ENCODE data around the gene GSE1. TPM values are rescaled to one million over a fixed set of nuclear protein-coding genes. Genes with fewer than 3 reads are reported as not detected.

The GSE1 gene
- total RNA-seq, 1 donor from 2014 or later, result 23.9 TPM

DNA sequence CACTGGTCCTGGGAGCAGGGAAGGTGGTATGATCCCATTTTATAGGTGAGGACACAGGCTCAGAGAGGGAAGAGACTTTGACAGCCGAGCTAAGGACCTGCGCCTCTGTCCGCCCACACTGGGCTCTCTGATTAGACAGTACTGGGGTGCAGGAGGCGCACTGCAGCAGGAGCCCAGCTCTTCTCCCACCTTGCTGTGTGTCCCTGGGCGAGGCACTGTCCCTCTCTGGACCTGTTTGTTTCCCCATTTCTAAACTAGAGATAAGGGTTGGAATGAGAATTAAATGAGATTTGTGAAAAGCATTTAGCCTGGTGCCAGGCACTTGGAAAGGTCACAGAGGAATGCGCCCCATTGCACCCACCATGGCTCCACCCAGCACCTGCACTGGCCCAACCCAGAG, 95.2 kb downstream of the GSE1 start:
- ATAC-seq, result no peak

DNA sequence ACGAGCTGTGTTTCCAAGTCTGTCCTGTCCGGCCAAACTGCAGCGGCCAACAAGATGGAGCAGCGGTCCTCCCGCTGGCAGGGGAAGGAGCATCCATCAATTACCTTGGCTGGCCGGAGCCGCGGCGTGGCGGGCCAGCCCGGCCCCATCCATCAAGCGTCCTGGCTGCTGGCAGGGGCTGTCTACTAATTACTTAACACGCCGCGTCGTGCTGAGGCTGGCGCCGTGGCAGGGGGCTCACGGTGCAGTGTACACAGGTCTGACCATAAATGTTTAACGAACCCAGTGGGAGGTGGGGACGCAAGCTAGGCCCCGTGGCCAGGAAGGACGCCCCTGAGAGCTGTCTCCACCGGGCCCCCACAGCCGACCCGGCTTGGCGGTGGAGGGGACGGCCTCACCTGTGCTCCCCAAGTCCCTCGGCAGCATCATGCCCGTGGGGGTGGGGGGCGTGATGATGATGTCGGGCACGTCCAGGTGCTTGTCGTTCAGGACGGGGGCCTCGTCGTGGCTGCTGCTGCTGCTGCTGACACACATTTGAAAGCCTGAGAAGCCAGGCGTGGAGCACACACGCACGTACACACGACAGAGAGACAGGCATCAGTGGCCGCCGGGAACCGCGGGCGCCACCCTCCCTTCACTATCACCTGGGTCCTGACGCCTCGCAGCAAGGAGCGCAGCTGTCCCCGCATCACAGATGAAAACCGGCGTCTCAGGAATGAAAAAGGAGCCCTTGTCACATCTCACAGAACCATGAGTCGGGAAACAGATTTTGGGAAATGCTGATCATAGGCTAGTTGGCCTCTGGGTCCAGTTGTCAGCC, 96.9 kb downstream of the GSE1 start:
- no peak for ATAC-seq

- ATAC-seq, result no peak
These were observed 97.6 kb downstream of the GSE1 start for GRCh38 chr16:85710732-85711131.

- ATAC-seq, result no peak
These were observed 99.0 kb downstream of the GSE1 start for GRCh38 chr16:85711982-85712587.

DNA sequence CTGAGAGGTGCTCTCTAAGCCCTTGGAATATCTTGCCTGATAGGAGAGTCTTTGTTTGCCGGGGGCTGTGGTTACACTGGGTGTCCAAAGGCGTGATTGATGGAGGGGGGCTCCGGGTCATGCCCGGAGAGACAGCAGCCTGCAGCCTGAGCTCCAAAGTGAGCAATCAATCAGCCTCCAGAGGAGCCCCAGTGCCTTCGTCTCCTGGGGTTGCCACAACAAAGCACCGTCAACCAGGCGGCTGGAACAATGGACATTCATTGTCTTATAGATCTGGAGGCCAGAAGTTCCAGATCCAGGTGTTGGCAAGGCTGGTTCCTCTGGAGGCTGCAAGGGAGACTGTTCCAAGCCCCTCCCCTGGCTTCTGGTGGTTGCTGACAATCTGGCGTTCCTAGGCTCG, 99.7 kb downstream of the GSE1 start:
- no peak for ATAC-seq

DNA sequence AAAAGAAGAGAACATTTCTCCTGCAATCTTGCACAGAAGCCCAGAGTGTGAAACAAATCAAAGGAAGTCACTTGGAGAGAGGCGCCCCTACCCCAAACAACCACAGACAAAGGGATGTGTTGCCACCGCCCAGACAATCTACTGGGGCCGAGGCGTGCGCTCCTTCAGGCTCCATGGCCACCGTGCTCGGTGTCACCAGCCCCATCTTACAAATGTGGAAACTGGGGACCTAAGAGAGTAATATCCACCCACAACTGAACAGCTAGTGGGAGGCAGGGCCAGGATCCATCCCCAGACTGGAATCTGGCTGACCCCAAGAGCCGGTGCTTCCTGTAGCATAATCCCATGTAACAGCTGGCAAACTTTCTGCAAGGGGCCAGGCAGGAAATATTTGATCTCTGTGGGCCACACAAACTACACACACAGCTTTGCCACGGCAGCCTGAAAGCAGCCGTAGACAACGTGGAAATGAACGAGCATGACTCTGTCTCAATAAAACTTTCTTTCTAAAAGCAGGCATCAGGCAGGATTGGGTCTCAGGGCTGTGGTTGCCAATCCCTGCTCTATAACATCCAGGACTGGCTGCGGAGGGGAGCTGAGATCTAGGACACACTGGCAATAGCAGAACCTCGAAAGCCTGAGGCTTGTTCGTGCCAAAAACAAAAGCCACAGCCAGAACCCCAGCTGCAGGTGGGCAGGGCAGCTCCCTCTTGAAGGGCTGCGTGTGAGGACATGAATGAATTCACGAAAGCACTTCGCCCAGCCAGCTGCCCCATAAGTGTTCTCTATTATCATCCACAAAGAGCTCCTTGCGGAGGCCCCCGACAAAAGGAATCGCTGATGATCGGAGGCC, 102.3 kb downstream of the GSE1 start:
- ATAC-seq, result peak; percentile 37

GRCh38 chr16:85716022-85716679, 103.0 kb downstream of the GSE1 start:
- ATAC-seq, result no peak

DNA sequence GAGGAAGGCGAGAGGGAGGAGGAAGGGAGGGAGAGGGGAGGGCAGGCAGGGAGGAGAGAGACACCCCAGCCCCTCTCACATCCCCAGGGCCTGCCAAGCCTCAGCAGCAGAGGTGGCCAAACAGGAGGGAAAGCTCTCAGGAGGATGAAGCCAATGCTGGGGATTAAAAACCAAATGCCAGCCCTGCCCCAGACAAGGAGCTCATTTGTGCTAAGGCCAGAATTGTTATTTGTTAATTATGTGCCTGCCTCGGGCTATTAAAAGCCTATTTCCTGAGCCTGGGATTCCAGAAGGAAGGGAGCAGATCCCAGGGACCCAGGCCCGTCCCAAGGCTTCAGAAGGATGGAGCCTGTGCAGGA, 103.5 kb downstream of the GSE1 start:
- ATAC-seq, result no peak

- peak; percentile 48 for ATAC-seq
These were observed 104.5 kb downstream of the GSE1 start for GRCh38 chr16:85717393-85718152.

GRCh38 chr16:85718153-85718477, 105.0 kb downstream of the GSE1 start:
- no peak for ATAC-seq

GRCh38 chr16:85718682-85719081, 105.6 kb downstream of the GSE1 start:
- no peak for ATAC-seq

- ATAC-seq, result no peak
These were observed 106.6 kb downstream of the GSE1 start for GRCh38 chr16:85719605-85720301.

- ATAC-seq, result peak; percentile 47
These were observed 107.1 kb downstream of the GSE1 start for GRCh38 chr16:85720302-85720637.

DNA sequence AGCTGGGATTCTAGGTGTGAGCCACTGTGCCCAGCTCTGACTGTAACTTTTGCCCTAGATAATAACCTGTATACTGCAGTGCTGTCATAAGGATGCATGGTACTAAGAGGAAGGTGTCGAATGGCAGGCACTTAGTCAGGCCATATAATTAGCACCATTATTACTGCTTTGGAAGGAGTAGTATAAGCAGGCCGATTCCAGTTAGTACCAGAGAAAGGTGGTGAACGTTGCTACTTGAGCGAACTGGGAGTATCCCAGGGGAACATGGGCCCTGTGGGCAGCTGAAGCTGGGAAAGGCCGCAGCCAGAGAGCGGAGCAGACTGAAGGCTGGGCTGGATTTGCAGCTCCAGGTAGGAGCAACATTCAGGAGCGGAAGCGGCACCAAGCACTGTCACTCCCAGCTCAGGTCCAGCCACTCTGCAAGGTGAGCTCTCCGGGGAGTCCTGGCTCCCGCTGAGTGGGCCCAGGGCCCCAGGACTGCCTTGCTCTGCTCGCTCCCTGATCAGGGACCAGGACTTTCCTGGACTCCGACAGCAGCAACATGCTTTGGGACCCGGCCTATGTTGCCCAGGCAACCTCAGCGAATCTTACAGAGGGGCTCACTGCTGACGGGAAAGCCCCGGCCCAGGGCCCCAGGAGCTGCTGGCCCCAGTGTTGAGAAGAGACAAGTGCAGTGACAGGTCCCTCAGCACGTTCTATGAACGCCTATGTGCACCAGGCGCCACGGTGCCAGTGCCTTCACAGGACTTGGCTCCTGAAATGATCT, 109.2 kb downstream of the GSE1 start:
- no peak for ATAC-seq

DNA sequence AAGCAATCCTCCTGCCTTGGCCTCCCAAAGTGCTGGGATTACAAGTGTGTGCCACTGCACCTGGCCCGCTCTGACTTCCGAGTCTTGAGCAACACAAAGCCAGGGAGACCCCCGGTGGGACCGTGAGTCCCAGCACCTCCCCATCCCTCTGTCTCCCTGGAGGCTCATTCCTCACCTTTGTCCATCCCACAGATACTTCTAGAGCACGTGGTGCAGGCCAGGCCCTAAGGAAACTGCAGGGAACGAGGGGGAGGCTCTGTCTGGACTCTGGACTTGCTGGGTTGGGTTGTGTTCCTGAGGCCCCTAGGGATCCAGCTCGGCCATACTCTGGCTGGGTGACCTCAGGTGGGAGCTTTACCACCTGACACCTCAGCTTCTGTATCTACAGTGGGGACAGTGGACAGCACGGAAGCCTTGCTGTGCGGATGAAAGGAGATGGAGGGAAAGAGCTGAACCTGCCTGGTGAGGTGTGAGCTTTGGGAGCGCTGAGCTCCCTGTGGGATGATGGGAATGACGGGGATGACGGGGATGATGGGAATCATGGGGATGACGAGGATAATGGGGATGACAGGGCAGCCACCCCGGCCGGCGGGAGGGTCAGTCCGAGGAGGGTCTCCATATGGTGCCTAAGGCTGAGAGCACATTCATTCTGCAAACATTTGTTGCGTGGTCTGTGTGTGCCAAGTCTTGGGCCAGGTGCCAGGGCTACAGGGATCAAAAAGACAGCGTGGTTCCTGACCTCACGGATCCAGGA, 111.2 kb downstream of the GSE1 start:
- ATAC-seq, result no peak

DNA sequence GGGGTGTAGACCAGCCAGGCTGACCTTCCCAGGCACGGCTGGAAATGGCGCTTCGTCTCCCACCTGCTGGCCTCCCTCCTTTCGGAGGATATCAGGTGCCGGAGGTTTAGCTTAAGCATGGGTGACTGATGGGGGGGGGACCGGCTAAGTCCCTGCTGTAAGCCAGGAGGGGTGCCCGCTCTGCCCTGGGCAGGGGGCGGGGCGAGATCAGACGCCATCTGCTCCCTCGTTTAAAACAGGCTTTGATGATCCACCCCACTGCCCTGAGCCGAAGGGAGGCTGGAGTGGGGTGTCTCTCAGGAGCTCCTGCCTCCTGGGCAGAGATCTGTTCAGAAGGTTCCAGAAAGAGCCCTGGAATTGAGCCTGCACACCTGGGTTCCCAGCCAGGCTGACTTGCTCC, 111.8 kb downstream of the GSE1 start:
- ATAC-seq, result no peak

Measured in esophagus mucosa (tissue), 1 donor.